Esophagus (tissue), 2 donors: ENCODE measurements around the gene WDFY4. TPM values are rescaled to one million over a fixed set of nuclear protein-coding genes. Genes with fewer than 3 reads are reported as not detected.

Experiments
- H3K27ac ChIP-seq, 2 donors: one replicate each; pipeline ENCODE4 v1.5.1; 2013; ENCODE audit warnings: low read depth in 2 of 2, mild to moderate bottlenecking in 2 of 2, inconsistent platforms in 1 of 2, low read length in 1 of 2, moderate library complexity in 1 of 2
- H3K27me3 ChIP-seq, 2 donors: one replicate each; pipeline ENCODE4 v1.6.1; 2013; ENCODE audit warnings: low read length in 2 of 2, control low read depth in 1 of 2, mild to moderate bottlenecking in 1 of 2; ENCODE audit not compliant: insufficient read depth in 2 of 2, control insufficient read depth in 1 of 2
- H3K36me3 ChIP-seq, 2 donors: one replicate each; pipeline ENCODE4 v1.6.1; 2013; ENCODE audit warnings: low read length in 1 of 2; ENCODE audit not compliant: control insufficient read depth in 2 of 2, insufficient read depth in 2 of 2
- H3K4me1 ChIP-seq, 2 donors: one replicate each; pipeline ENCODE4 v1.6.1; 2013; ENCODE audit warnings: low read length in 1 of 2; ENCODE audit not compliant: control insufficient read depth in 2 of 2, insufficient read depth in 2 of 2
- H3K4me3 ChIP-seq, 2 donors: one replicate each; pipeline ENCODE4 v1.5.1; 2013; ENCODE audit warnings: low read length in 2 of 2, mild to moderate bottlenecking in 2 of 2, low read depth in 1 of 2, moderate library complexity in 1 of 2
- H3K9me3 ChIP-seq, 2 donors: one replicate each; pipeline ENCODE4 v1.6.1; 2013; ENCODE audit warnings: mild to moderate bottlenecking in 2 of 2, low read depth in 1 of 2, low read length in 1 of 2, moderate library complexity in 1 of 2; ENCODE audit not compliant: control insufficient read depth in 2 of 2, insufficient read depth in 1 of 2
- WGBS, 2 donors: extraction: QIAGEN DNeasy Blood & Tissue Kit; methylation state at CpG; one replicate each; pipeline ENCODE4 v1.1.7; 2013; 5-methylcytosine and 5-hydroxymethylcytosine counted together
- polyA plus RNA-seq, 2 donors: library from polyadenylated mRNA; stranded (reverse); fragments of 200-250 nt; gene quantifications; one replicate each; pipeline ENCODE4 v1.2.3, GENCODE V29; 2013
- donor health status: healthy with polysubstance abuse.
- donor health status: Bipolar disorder and iron deficiency.

The WDFY4 gene
- polyA plus RNA-seq, 2 donors = 0.43 to 0.79 TPM

DNA sequence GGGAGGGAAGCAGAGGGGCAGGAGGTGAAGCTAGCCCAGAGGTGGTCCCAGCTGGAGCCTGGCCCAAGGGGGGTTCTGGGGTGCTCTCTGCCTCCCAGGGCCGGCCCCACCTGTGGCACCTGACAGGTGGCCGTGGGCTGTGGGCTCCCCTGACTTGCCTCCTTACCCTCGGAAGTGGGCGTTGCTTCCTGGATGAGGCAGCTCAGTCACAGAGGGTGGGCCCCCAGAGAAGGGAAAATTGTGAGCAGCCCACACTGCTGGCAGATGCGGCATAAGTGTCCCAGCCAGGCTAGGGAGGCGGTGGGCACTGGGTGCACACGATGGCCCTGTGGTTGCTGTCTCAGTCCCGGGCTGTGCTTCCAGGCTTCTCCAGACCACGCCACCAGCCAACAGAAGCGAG lies 136.0 kb downstream of the WDFY4 start:
- WGBS, 2 donors = 79 to 82% methylated on average over 10 of the region's 10 CpGs
- H3K9me3 ChIP-seq = peaks cover 0 to 2% of the 10 kb centered on the region in 2 donors
- H3K27ac ChIP-seq = no peak overlapping the region
- no peak overlapping the region for H3K4me3 ChIP-seq
- peaks cover 2 to 4% of the 10 kb centered on the region in 2 donors for H3K4me1 ChIP-seq
- no peaks in the 10 kb centered on the region for H3K27me3 ChIP-seq
- no peaks in the 10 kb centered on the region for H3K36me3 ChIP-seq

- no peaks in the 10 kb centered on the region for H3K27me3 ChIP-seq
- H3K36me3 ChIP-seq = no peaks in the 10 kb centered on the region
- 75 to 87% methylated on average over 4 of the region's 4 CpGs for WGBS, 2 donors
- no peak overlapping the region for H3K4me3 ChIP-seq
- no peak overlapping the region for H3K27ac ChIP-seq
- peaks cover 0 to 2% of the 10 kb centered on the region in 2 donors for H3K9me3 ChIP-seq
- peaks cover 2 to 4% of the 10 kb centered on the region in 2 donors for H3K4me1 ChIP-seq
These were observed 136.4 kb downstream of the WDFY4 start for GRCh38 chr10:48821111-48821510.

- H3K27me3 ChIP-seq = no peaks in the 10 kb centered on the region
- no peak overlapping the region for H3K4me3 ChIP-seq
- 81 to 90% methylated on average over 3 of the region's 3 CpGs for WGBS, 2 donors
- H3K4me1 ChIP-seq = peaks cover 2 to 4% of the 10 kb centered on the region in 2 donors
- peaks cover 0 to 2% of the 10 kb centered on the region in 2 donors for H3K9me3 ChIP-seq
- H3K27ac ChIP-seq = no peak overlapping the region
- no peaks in the 10 kb centered on the region for H3K36me3 ChIP-seq
These were observed 137.0 kb downstream of the WDFY4 start for GRCh38 chr10:48821692-48822091.

DNA sequence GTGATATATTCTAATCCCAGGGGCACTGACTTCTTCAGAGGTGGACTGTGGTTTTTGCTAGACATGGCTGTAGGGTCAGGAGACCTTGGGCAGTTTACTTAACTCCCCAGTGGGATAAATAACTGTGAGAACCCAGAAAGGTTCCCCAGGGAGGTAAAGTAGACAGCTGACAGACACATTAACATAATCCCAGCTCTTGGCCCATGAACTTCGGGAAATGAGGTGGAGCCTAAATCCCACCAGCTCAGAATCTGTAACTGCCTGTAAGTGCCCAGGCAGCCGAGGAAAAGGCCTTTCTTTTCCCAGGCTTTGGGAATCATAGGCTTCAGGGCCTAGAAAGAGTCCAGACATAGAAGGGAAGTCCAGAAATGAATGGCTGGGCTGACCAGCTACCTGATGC lies 149.0 kb downstream of the WDFY4 start:
- H3K4me1 ChIP-seq = no peaks in the 10 kb centered on the region
- no peaks in the 10 kb centered on the region for H3K9me3 ChIP-seq
- no peak overlapping the region for H3K27ac ChIP-seq
- H3K27me3 ChIP-seq = no peaks in the 10 kb centered on the region
- H3K36me3 ChIP-seq = no peaks in the 10 kb centered on the region
- WGBS, 2 donors = 77 to 78% methylated on average over 2 of the region's 2 CpGs
- H3K4me3 ChIP-seq = no peak overlapping the region

GRCh38 chr10:48834189-48834965 lies 149.7 kb downstream of the WDFY4 start:
- Histone ChIP-seq H3K9me3 (no peaks in the 10 kb centered on the region), H3K27me3 (no peaks in the 10 kb centered on the region), H3K4me1 (no peaks in the 10 kb centered on the region), H3K4me3 (no peak overlapping the region), H3K27ac (no peak overlapping the region), H3K36me3 (no peaks in the 10 kb centered on the region)
- WGBS, 2 donors = 84 to 89% methylated on average over 2 of the region's 2 CpGs

- WGBS, 2 donors = 61 to 63% methylated on average over 2 of the region's 2 CpGs
- H3K27me3 ChIP-seq = no peaks in the 10 kb centered on the region
- no peak overlapping the region for H3K27ac ChIP-seq
- H3K36me3 ChIP-seq = no peaks in the 10 kb centered on the region
- no peaks in the 10 kb centered on the region for H3K4me1 ChIP-seq
- no peaks in the 10 kb centered on the region for H3K9me3 ChIP-seq
- no peak overlapping the region for H3K4me3 ChIP-seq
These were observed 151.1 kb downstream of the WDFY4 start for GRCh38 chr10:48835781-48836180.

DNA sequence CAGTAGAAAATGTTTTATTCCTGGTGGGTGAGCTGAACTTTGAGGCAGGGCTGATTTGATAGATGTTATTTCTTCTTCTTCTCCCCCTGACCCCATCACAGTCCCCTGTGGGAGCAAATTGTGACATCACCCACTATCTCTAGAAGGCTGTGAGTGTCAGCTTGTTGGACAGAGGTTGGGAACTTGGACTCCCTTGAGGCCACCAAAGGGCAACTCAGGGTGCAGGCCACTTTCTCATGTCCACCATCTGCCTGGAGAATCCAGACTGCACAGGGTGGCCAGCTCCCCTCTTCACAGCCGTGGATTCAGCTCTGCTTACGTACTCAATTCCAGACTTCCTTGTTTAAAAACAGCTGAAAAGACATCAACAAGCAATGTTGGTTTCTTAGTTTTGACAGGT lies 151.9 kb downstream of the WDFY4 start:
- Histone ChIP-seq H3K4me1 (no peaks in the 10 kb centered on the region), H3K36me3 (no peaks in the 10 kb centered on the region), H3K27ac (no peak overlapping the region), H3K9me3 (no peaks in the 10 kb centered on the region), H3K27me3 (no peaks in the 10 kb centered on the region), H3K4me3 (no peak overlapping the region)
- 82 to 90% methylated on average over 2 of the region's 2 CpGs for WGBS, 2 donors

GRCh38 chr10:48838834-48839233 lies 154.2 kb downstream of the WDFY4 start:
- Histone ChIP-seq H3K27me3 (no peaks in the 10 kb centered on the region), H3K36me3 (no peaks in the 10 kb centered on the region), H3K9me3 (no peaks in the 10 kb centered on the region), H3K4me3 (no peak overlapping the region), H3K27ac (no peak overlapping the region), H3K4me1 (no peaks in the 10 kb centered on the region)
- 60 to 67% methylated on average over 5 of the region's 5 CpGs for WGBS, 2 donors

GRCh38 chr10:48839809-48840679 lies 155.4 kb downstream of the WDFY4 start:
- no peaks in the 10 kb centered on the region for H3K9me3 ChIP-seq
- 80 to 83% methylated on average over 10 of the region's 10 CpGs for WGBS, 2 donors
- H3K27me3 ChIP-seq = no peaks in the 10 kb centered on the region
- H3K27ac ChIP-seq = no peak overlapping the region
- H3K36me3 ChIP-seq = no peaks in the 10 kb centered on the region
- no peak overlapping the region for H3K4me3 ChIP-seq
- H3K4me1 ChIP-seq = no peaks in the 10 kb centered on the region
